Loucy (cell line): Measurements from ENCODE around the gene EHMT2.
"Not testable (repeated sequence)": the region's sequence is repeated elsewhere in the genome, so short reads cannot be mapped to it uniquely, and the experiment has no call there.

Source experiments
- H2AFZ ChIP-seq: fragments of 200-600 bp; sonication (generic); 2 replicates; pipeline ENCODE4 v1.6.0; 2016; ENCODE audit warnings: antibody characterized with exemption, mild to moderate bottlenecking, low read length, moderate library complexity
- H3F3A ChIP-seq: fragments of 200-600 bp; 2 replicates; pipeline ENCODE4 v1.6.0; 2016; ENCODE audit warnings: antibody characterized with exemption, low read depth, mild to moderate bottlenecking
- H3K27me3 ChIP-seq: fragments of 200-600 bp; sonication (generic); 2 replicates; pipeline ENCODE4 v1.6.1; 2014; ENCODE audit warnings: low read length, mild to moderate bottlenecking; ENCODE audit not compliant: insufficient read depth, poor library complexity, severe bottlenecking
- H3K36me3 ChIP-seq: fragments of 200-600 bp; sonication (generic); 2 replicates; pipeline ENCODE4 v1.6.1; 2016; ENCODE audit warnings: low read length; ENCODE audit not compliant: insufficient read depth
- H3K4me1 ChIP-seq: fragments of 200-600 bp; sonication (generic); 2 replicates; pipeline ENCODE4 v1.5.1; 2014; ENCODE audit warnings: low read length, mild to moderate bottlenecking; ENCODE audit not compliant: insufficient read depth, poor library complexity, severe bottlenecking
- H3K4me2 ChIP-seq: fragments of 200-600 bp; sonication (generic); 2 replicates; pipeline ENCODE4 v1.6.0; 2014; ENCODE audit warnings: antibody characterized with exemption, low read length, low read depth, mild to moderate bottlenecking; ENCODE audit not compliant: poor library complexity, severe bottlenecking
- H3K4me3 ChIP-seq: fragments of 200-600 bp; sonication (generic); 2 replicates; pipeline ENCODE4 v1.5.1; 2014; ENCODE audit warnings: low read length, mild to moderate bottlenecking, mixed read lengths; ENCODE audit not compliant: poor library complexity, severe bottlenecking
- H3K79me2 ChIP-seq: fragments of 200-600 bp; sonication (generic); 2 replicates; pipeline ENCODE4 v1.6.1; 2014; ENCODE audit warnings: low read length; ENCODE audit not compliant: insufficient read depth
- H3K9ac ChIP-seq: fragments of 200-600 bp; sonication (generic); 2 replicates; pipeline ENCODE4 v1.6.0; 2014; ENCODE audit warnings: mild to moderate bottlenecking, low read depth, low read length, moderate library complexity; ENCODE audit not compliant: poor library complexity, severe bottlenecking
- H3K9me2 ChIP-seq: fragments of 200-600 bp; sonication (generic); replicated peaks from 2 replicates; pipeline ENCODE4 v1.6.1; 2016; ENCODE audit warnings: low read depth, low read length, mixed read lengths
- H3K9me3 ChIP-seq: fragments of 200-600 bp; sonication (generic); 2 replicates; pipeline ENCODE4 v1.6.1; 2014; ENCODE audit warnings: mild to moderate bottlenecking, antibody characterized with exemption, low read length, low read depth; ENCODE audit not compliant: insufficient read depth
- H4K20me1 ChIP-seq: fragments of 200-600 bp; sonication (generic); 2 replicates; pipeline ENCODE4 v1.6.0; 2014; ENCODE audit warnings: antibody characterized with exemption, low read length, mild to moderate bottlenecking; ENCODE audit not compliant: insufficient read depth, poor library complexity, severe bottlenecking
- EZH2phosphoT487 ChIP-seq: fragments of 200-600 bp; IDR thresholded peaks from 2 replicates; pipeline ENCODE4 v1.6.1; 2018; ENCODE audit warnings: antibody characterized with exemption, mild to moderate bottlenecking, moderate library complexity, borderline replicate concordance
- TF ChIP-seq, protein P1 (sequence below): fragments of 200-600 bp; sonication (generic); conservative IDR thresholded peaks from 2 replicates; pipeline ENCODE4 v1.5.1; 2014; ENCODE audit warnings: mild to moderate bottlenecking, antibody characterized with exemption, low read length

EHMT2 gene

DNA sequence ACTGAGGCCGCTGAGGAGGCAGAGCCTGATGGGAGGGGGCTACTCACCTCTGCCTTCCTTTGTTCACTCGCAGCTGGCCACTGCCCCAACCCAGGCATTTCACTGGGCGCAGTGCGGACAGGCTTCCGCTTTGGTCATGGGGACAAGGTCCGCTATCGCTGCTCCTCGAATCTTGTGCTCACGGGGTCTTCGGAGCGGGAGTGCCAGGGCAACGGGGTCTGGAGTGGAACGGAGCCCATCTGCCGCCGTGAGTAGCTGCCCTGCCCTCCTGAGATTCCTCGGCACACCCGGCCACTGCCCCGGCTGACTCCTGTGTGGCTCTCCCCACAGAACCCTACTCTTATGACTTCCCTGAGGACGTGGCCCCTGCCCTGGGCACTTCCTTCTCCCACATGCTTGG is 36.0 kb upstream of the EHMT2 start:
- H3K36me3 ChIP-seq = no peaks in the 10 kb centered on the region
- TF ChIP-seq, protein P1, sequence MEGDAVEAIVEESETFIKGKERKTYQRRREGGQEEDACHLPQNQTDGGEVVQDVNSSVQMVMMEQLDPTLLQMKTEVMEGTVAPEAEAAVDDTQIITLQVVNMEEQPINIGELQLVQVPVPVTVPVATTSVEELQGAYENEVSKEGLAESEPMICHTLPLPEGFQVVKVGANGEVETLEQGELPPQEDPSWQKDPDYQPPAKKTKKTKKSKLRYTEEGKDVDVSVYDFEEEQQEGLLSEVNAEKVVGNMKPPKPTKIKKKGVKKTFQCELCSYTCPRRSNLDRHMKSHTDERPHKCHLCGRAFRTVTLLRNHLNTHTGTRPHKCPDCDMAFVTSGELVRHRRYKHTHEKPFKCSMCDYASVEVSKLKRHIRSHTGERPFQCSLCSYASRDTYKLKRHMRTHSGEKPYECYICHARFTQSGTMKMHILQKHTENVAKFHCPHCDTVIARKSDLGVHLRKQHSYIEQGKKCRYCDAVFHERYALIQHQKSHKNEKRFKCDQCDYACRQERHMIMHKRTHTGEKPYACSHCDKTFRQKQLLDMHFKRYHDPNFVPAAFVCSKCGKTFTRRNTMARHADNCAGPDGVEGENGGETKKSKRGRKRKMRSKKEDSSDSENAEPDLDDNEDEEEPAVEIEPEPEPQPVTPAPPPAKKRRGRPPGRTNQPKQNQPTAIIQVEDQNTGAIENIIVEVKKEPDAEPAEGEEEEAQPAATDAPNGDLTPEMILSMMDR = no peak
- TF ChIP-seq EZH2phosphoT487 = no peak
- H3K9me2 ChIP-seq = no peaks in the 10 kb centered on the region
- H4K20me1 ChIP-seq = no peaks in the 10 kb centered on the region
- no peaks in the 10 kb centered on the region for H3K9me3 ChIP-seq
- H3K79me2 ChIP-seq = no peaks in the 10 kb centered on the region
- no peak overlapping the region for H3K9ac ChIP-seq
- no peak overlapping the region for H2AFZ ChIP-seq
- H3K4me2 ChIP-seq = no peak overlapping the region
- H3K4me3 ChIP-seq = no peak overlapping the region
- H3F3A ChIP-seq = no peaks in the 10 kb centered on the region
- H3K4me1 ChIP-seq = no peaks in the 10 kb centered on the region
- H3K27me3 ChIP-seq = no peaks in the 10 kb centered on the region

DNA sequence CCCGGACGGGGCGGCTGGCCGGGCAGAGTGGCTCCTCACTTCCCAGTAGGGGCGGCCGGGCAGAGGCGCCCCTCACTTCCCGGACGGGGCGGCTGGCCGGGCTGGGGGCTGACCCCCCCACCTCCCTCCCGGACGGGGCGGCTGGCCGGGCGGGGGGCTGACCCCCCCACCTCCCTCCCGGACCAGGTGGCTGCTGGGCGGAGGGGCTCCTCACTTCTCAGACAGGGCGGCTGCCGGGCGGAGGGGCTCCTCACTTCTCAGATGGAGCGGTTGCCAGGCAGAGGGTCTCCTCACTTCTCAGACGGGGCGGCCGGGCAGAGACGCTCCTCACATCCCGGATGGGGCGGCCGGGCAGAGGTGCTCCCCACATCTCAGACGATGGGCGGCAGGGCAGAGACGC is 34.6 kb upstream of the EHMT2 start:
- not testable (repeated sequence) for H3K79me2 ChIP-seq, H3K9me2 ChIP-seq, H3F3A ChIP-seq, H3K36me3 ChIP-seq, H3K27me3 ChIP-seq, H3K4me2 ChIP-seq, H3K4me3 ChIP-seq, H2AFZ ChIP-seq, H3K4me1 ChIP-seq, H3K9ac ChIP-seq, H4K20me1 ChIP-seq, H3K9me3 ChIP-seq

GRCh38 chr6:31930962-31931361 is 33.5 kb upstream of the EHMT2 start:
- Histone ChIP-seq H3K36me3 (no peaks in the 10 kb centered on the region), H3K9ac (no peak overlapping the region), H4K20me1 (no peaks in the 10 kb centered on the region), H3K27me3 (no peaks in the 10 kb centered on the region), H2AFZ (no peak overlapping the region), H3K9me3 (no peaks in the 10 kb centered on the region), H3K4me1 (no peaks in the 10 kb centered on the region), H3K4me3 (no peak overlapping the region), H3K9me2 (no peaks in the 10 kb centered on the region), H3K4me2 (no peak overlapping the region), H3K79me2 (no peaks in the 10 kb centered on the region), H3F3A (no peaks in the 10 kb centered on the region)
- no peak for TF ChIP-seq EZH2phosphoT487
- TF ChIP-seq, protein P1 = no peak

DNA sequence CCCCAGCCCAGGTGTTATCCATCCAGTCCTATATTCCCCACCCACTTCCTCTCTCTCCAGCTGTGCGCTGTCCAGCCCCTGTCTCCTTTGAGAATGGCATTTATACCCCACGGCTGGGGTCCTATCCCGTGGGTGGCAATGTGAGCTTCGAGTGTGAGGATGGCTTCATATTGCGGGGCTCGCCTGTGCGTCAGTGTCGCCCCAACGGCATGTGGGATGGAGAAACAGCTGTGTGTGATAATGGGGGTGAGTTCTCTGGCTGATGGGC is 31.1 kb upstream of the EHMT2 start:
- Histone ChIP-seq H3K4me2 (no peak overlapping the region), H3K4me1 (no peaks in the 10 kb centered on the region), H3K9me3 (no peaks in the 10 kb centered on the region), H3K9ac (no peak overlapping the region), H4K20me1 (no peaks in the 10 kb centered on the region), H3K27me3 (no peaks in the 10 kb centered on the region), H3K36me3 (no peaks in the 10 kb centered on the region), H3K9me2 (no peaks in the 10 kb centered on the region), H3K79me2 (no peaks in the 10 kb centered on the region), H2AFZ (no peak overlapping the region), H3K4me3 (no peak overlapping the region), H3F3A (no peaks in the 10 kb centered on the region)
- TF ChIP-seq EZH2phosphoT487 = no peak
- TF ChIP-seq, protein P1 = no peak
